NCI-H1930 (cell line): ENCODE measurements around the gene RNF208.

Experiments
- DNase-seq, 2 experiments: peaks; one replicate each; lab custom pipeline; 2025; lab: John Stamatoyannopoulos, UW

The RNF208 gene

GRCh38 chr9:137175345-137175961, 46.6 kb downstream of the RNF208 start:
- peak in 1 of 2 experiments; percentile 15 for DNase-seq

- no peak for DNase-seq
Observed at GRCh38 chr9:137174722-137175293, 47.2 kb downstream of the RNF208 start.

- no peak for DNase-seq
Observed at GRCh38 chr9:137173796-137174664, 48.0 kb downstream of the RNF208 start.

- no peak for DNase-seq
Observed at GRCh38 chr9:137172901-137173795, 48.9 kb downstream of the RNF208 start.

GRCh38 chr9:137171149-137171900, 50.7 kb downstream of the RNF208 start:
- no peak for DNase-seq

- no peak for DNase-seq
Observed at GRCh38 chr9:137170486-137171148, 51.4 kb downstream of the RNF208 start.
